Fibroblast of lung (primary cell): Measurements from ENCODE around the gene MECR.

Experiments
- CTCF ChIP-seq, 2 donors: IDR thresholded peaks in 1 of 2; conservative IDR thresholded peaks in 1 of 2; 1 replicate in 1 of 2; 2 replicates in 1 of 2; pipeline ENCODE4 v1.5.1; 2011 to 2012; ENCODE audit warnings: low read length in 2 of 2, control low read depth in 1 of 2, inconsistent platforms in 1 of 2, low read depth in 1 of 2, mild to moderate bottlenecking in 1 of 2
- EZH2 ChIP-seq: IDR thresholded peaks from 2 replicates; pipeline ENCODE4 v1.5.1; 2012; ENCODE audit warnings: low read length, control low read depth, mild to moderate bottlenecking; ENCODE audit errors: missing control alignments

GRCh38 chr1:29217633-29218032 is 13.1 kb downstream of the MECR start:
- TF ChIP-seq EZH2 (no peak), CTCF (conservative IDR thresholded peaks at IDR 0.05 in 1 of 2, IDR thresholded peaks at IDR 0.05 in 1 of 2; ENCODE audit: low read depth in 1 of 2, low read length in 2 of 2) (no peak)
